ENCODE measurements around the gene STK10.
A peak's percentile ranks its signal among the peaks of the same experiment; 100 is the strongest.

STK10 gene

DNA sequence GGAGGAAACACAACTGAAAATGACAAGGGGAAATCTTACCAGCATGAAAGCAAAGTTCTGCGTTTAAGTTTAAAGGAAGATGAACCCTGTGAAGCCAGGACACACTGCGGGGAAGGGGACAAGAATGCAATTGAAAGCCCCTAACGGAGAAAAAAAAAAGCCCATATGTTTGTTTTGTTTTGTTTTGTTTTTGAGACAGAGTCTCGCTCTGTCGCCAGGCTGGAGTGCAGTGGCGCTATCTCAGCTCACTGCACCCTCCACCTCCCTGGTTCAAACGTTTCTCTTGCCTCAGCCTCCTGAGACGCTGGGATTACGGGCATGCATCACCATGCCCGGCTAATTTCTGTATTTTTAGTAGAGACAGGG is 2.9 kb downstream of the STK10 start:
- Histone ChIP-seq H3K9me3 (ENCODE audit: control insufficient read depth, insufficient read depth, low read length) (no peaks in the 10 kb centered on the region), H3K4me3 (ENCODE audit: low read length) (peak overlapping the region; percentile 91), H3K79me2 (ENCODE audit: control insufficient read depth, low read length) (peaks cover 64% of the 10 kb centered on the region), H3K27me3 (ENCODE audit: control insufficient read depth, low read length) (no peaks in the 10 kb centered on the region; the same call in 1 of the 2 replicates), H3K36me3 (ENCODE audit: control insufficient read depth, low read length) (peaks cover 8% of the 10 kb centered on the region; the same call in 1 of the 2 replicates), H3K27ac (ENCODE audit: low read depth, low read length) (no peak overlapping the region), H4K20me1 (ENCODE audit: control insufficient read depth, insufficient read depth, low read depth, low read length) (peaks cover 4% of the 10 kb centered on the region; the same call in 1 of the 2 replicates), H3F3A (ENCODE audit: control insufficient read depth, insufficient read depth) (peaks cover 5% of the 10 kb centered on the region; the same call in 1 of the 2 replicates), H3K4me2 (ENCODE audit: low read length) (peak overlapping the region; percentile 94), H3K4me1 (ENCODE audit: control insufficient read depth, low read length) (peaks cover 46% of the 10 kb centered on the region), H3K9me2 (replicated peaks; ENCODE audit: control insufficient read depth, low read length) (no peaks in the 10 kb centered on the region)
- TF ChIP-seq, protein P1, sequence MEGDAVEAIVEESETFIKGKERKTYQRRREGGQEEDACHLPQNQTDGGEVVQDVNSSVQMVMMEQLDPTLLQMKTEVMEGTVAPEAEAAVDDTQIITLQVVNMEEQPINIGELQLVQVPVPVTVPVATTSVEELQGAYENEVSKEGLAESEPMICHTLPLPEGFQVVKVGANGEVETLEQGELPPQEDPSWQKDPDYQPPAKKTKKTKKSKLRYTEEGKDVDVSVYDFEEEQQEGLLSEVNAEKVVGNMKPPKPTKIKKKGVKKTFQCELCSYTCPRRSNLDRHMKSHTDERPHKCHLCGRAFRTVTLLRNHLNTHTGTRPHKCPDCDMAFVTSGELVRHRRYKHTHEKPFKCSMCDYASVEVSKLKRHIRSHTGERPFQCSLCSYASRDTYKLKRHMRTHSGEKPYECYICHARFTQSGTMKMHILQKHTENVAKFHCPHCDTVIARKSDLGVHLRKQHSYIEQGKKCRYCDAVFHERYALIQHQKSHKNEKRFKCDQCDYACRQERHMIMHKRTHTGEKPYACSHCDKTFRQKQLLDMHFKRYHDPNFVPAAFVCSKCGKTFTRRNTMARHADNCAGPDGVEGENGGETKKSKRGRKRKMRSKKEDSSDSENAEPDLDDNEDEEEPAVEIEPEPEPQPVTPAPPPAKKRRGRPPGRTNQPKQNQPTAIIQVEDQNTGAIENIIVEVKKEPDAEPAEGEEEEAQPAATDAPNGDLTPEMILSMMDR (IDR thresholded peaks at IDR 0.05; ENCODE audit: low read depth, low read length, poor library complexity, severe bottlenecking): no peak
- TF ChIP-seq EZH2phosphoT487 (IDR thresholded peaks at IDR 0.05; ENCODE audit: borderline replicate concordance, low read length): no peak

DNA sequence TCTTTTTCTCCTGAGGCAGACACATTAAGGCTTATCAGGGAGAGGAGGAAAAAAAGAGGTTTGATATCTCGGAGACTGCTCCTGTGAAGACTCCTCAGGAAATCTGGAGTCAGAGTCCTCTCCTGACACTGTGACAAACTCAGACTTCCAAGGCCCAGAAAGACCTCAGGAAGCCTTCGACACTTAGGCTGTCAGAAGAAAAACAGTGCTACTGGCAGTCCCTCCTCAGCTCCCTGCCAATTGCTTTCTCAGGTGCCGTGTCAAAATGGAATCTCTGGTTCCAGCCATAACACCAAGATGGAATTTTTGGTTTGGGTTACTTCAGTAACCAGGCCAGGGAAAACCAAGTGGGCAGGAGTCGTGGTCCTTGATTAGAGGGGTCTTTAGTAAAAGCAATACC is 4.1 kb downstream of the STK10 start:
- peaks cover 4% of the 10 kb centered on the region; the same call in 1 of the 2 replicates for H4K20me1 ChIP-seq (ENCODE audit: control insufficient read depth, insufficient read depth, low read depth, low read length)
- no peak overlapping the region for H3K4me3 ChIP-seq (ENCODE audit: low read length)
- no peak overlapping the region for H3K27ac ChIP-seq (ENCODE audit: low read depth, low read length)
- H3F3A ChIP-seq (ENCODE audit: control insufficient read depth, insufficient read depth): peaks cover 5% of the 10 kb centered on the region; the same call in 1 of the 2 replicates
- no peaks in the 10 kb centered on the region for H3K27me3 ChIP-seq (ENCODE audit: control insufficient read depth, low read length)
- peaks cover 8% of the 10 kb centered on the region; the same call in 1 of the 2 replicates for H3K36me3 ChIP-seq (ENCODE audit: control insufficient read depth, low read length)
- no peaks in the 10 kb centered on the region for H3K9me3 ChIP-seq (ENCODE audit: control insufficient read depth, insufficient read depth, low read length)
- H3K9me2 ChIP-seq (replicated peaks; ENCODE audit: control insufficient read depth, low read length): no peaks in the 10 kb centered on the region
- peaks cover 51% of the 10 kb centered on the region for H3K4me1 ChIP-seq (ENCODE audit: control insufficient read depth, low read length)
- H3K79me2 ChIP-seq (ENCODE audit: control insufficient read depth, low read length): peaks cover 76% of the 10 kb centered on the region
- TF ChIP-seq, protein P1 (IDR thresholded peaks at IDR 0.05; ENCODE audit: low read depth, low read length, poor library complexity, severe bottlenecking): no peak
- no peak for TF ChIP-seq EZH2phosphoT487 (IDR thresholded peaks at IDR 0.05; ENCODE audit: borderline replicate concordance, low read length)
- no peak overlapping the region for H3K4me2 ChIP-seq (ENCODE audit: low read length)

DNA sequence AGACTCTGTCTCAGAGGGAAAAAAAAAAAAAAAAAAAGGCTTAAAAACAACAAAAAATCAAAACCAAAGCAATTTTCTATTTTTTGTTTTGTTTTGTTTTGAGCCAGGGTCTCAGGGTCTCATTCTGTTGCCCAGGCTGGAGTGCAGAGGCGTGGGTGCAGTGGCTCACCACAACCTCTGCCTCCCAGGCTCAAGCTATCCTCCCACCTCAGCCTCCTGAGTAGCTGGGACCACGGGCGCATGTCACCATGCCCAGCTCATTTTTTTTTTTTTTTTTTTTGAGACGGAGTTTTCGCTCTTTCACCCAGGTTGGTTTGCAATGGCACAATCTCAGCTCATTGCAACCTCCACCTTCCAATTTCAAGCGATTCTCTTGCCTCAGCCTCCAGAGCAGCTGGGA is 5.7 kb downstream of the STK10 start:
- Histone ChIP-seq H3K36me3 (ENCODE audit: control insufficient read depth, low read length) (peaks cover 8% of the 10 kb centered on the region; the same call in 1 of the 2 replicates), H3K27me3 (ENCODE audit: control insufficient read depth, low read length) (no peaks in the 10 kb centered on the region), H3K27ac (ENCODE audit: low read depth, low read length) (no peak overlapping the region), H3K4me2 (ENCODE audit: low read length) (no peak overlapping the region), H3K4me3 (ENCODE audit: low read length) (no peak overlapping the region), H3K4me1 (ENCODE audit: control insufficient read depth, low read length) (peaks cover 62% of the 10 kb centered on the region), H3F3A (ENCODE audit: control insufficient read depth, insufficient read depth) (peaks cover 9% of the 10 kb centered on the region), H3K79me2 (ENCODE audit: control insufficient read depth, low read length) (peaks cover 85% of the 10 kb centered on the region), H4K20me1 (ENCODE audit: control insufficient read depth, insufficient read depth, low read depth, low read length) (peaks cover 4% of the 10 kb centered on the region; the same call in 1 of the 2 replicates), H3K9me2 (replicated peaks; ENCODE audit: control insufficient read depth, low read length) (no peaks in the 10 kb centered on the region), H3K9me3 (ENCODE audit: control insufficient read depth, insufficient read depth, low read length) (no peaks in the 10 kb centered on the region)
- no peak for TF ChIP-seq EZH2phosphoT487 (IDR thresholded peaks at IDR 0.05; ENCODE audit: borderline replicate concordance, low read length)
- TF ChIP-seq, protein P1 (IDR thresholded peaks at IDR 0.05; ENCODE audit: low read depth, low read length, poor library complexity, severe bottlenecking): no peak

All from DOHH2 (cell line).